HepG2 (cell line): ENCODE data around the gene KCNK6. TPM values are rescaled to one million over a fixed set of nuclear protein-coding genes. Genes with fewer than 3 reads are reported as not detected.

Experiments
- CCDC6 ChIP-seq: sonication (generic); formaldehyde crosslinking; IDR thresholded peaks from 2 replicates; pipeline ENCODE4 v1.8.1; 2022; ENCODE audit warnings: mild to moderate bottlenecking, missing genetic modification reagents, moderate library complexity
- CHD4 ChIP-seq: fragments of 200-600 bp; sonication (generic); IDR thresholded peaks from 2 replicates; pipeline ENCODE4 v1.7.0; 2017; ENCODE audit warnings: mild to moderate bottlenecking, low read length, borderline replicate concordance
- HINFP ChIP-seq: sonication (generic); formaldehyde crosslinking; IDR thresholded peaks from 2 replicates; pipeline ENCODE4 v1.4.0; 2020; ENCODE audit warnings: low read depth, mild to moderate bottlenecking, missing genetic modification reagents
- SRSF1 ChIP-seq: fragments of 200-400 bp; formaldehyde crosslinking; optimal IDR thresholded peaks from 2 replicates; pipeline ENCODE3; 2017; ENCODE audit warnings: mild to moderate bottlenecking, low read depth, low read length, moderate library complexity
- ZBED4 ChIP-seq: sonication (generic); formaldehyde crosslinking; IDR thresholded peaks from 2 replicates; pipeline ENCODE4 v1.4.0; 2020; ENCODE audit warnings: missing genetic modification reagents, borderline replicate concordance
- ZBTB42 ChIP-seq: sonication (generic); formaldehyde crosslinking; IDR thresholded peaks from 2 replicates; pipeline ENCODE4 v1.5.0; 2020; ENCODE audit warnings: mild to moderate bottlenecking, missing genetic modification reagents
- ZNF329 ChIP-seq: sonication (generic); formaldehyde crosslinking; IDR thresholded peaks from 2 replicates; pipeline ENCODE4 v1.9.0; 2021; ENCODE audit warnings: low read depth, mild to moderate bottlenecking, missing genetic modification reagents
- ZNF33B ChIP-seq: sonication (generic); formaldehyde crosslinking; IDR thresholded peaks from 2 replicates; pipeline ENCODE4 v1.5.1; 2020; ENCODE audit warnings: mild to moderate bottlenecking, missing genetic modification reagents
- ZNF512B ChIP-seq: sonication (generic); formaldehyde crosslinking; IDR thresholded peaks from 2 replicates; pipeline ENCODE4 v1.5.1; 2020; ENCODE audit warnings: missing genetic modification reagents, mild to moderate bottlenecking, borderline replicate concordance
- ZNF556 ChIP-seq: sonication (generic); formaldehyde crosslinking; IDR thresholded peaks from 2 replicates; pipeline ENCODE4 v1.4.0; 2020; ENCODE audit warnings: mild to moderate bottlenecking, missing genetic modification reagents, borderline replicate concordance
- ZNF691 ChIP-seq: sonication (generic); formaldehyde crosslinking; IDR thresholded peaks from 2 replicates; pipeline ENCODE4 v1.4.0; 2020; ENCODE audit warnings: missing genetic modification reagents, low read depth, mild to moderate bottlenecking, borderline replicate concordance
- ZSCAN21 ChIP-seq: sonication (generic); formaldehyde crosslinking; IDR thresholded peaks from 2 replicates; pipeline ENCODE4 v1.8.0; 2022; ENCODE audit warnings: mild to moderate bottlenecking, missing genetic modification reagents, moderate library complexity, borderline replicate concordance
- ZSCAN29 ChIP-seq: sonication (generic); formaldehyde crosslinking; conservative IDR thresholded peaks from 2 replicates; pipeline ENCODE4 v1.4.0; 2020; ENCODE audit warnings: mild to moderate bottlenecking, missing genetic modification reagents
- polyA plus RNA-seq, 8 experiments: library from polyadenylated mRNA; depleted of rRNA in 3 of 8; stranded (reverse) in 7 of 8; unstranded in 1 of 8; fragments of >200 nt; fragmentation: Illumina TruSeq in 4 of 8; extraction: Trizol in 4 of 8; gene quantifications; 2 replicates each; pipeline versions ENCODE4 v1.2.1 to v1.2.3, GENCODE V29; 2011 to 2016; ENCODE audit warnings: low read depth in 4 of 8, missing spikeins in 1 of 8, mixed read lengths in 1 of 8; ENCODE audit not compliant: insufficient read depth in 1 of 8
- total RNA-seq, 5 experiments: library from RNA; depleted of rRNA; stranded (reverse); fragments of >200 nt; fragmentation: Illumina TruSeq; extraction: Trizol; gene quantifications; 2 replicates each; pipeline ENCODE4 v1.2.3, GENCODE V29; 2016; ENCODE audit warnings: low read depth in 1 of 5

The KCNK6 gene
- total and polyA plus RNA-seq, 2 of the 13 experiments (the other 11 are each of a cell fraction or from before 2014, with no cell fraction given), result 0.03 TPM; not detected in 1

- TF ChIP-seq CHD4 (no peak), ZNF33B (no peak), ZBED4 (CRISPR knock-in tag) (no peak), ZSCAN29 (CRISPR knock-in tag) (0 out of 2 replicates have a peak, but pooled peaks have one; percentile 2), ZSCAN21 (CRISPR knock-in tag) (0 out of 2 replicates have a peak, but pooled peaks have one; percentile 22), HINFP (CRISPR knock-in tag) (peak; percentile 3; the same call in 1 of the 2 replicates), ZNF691 (0 out of 2 replicates have a peak, but pooled peaks have one; percentile 1), ZBTB42 (CRISPR knock-in tag) (0 out of 2 replicates have a peak, but pooled peaks have one; percentile 10), SRSF1 (peak; percentile 20), ZNF556 (CRISPR knock-in tag) (0 out of 2 replicates have a peak, but pooled peaks have one; percentile 21), ZNF512B (no peak), CCDC6 (CRISPR knock-in tag) (0 out of 2 replicates have a peak, but pooled peaks have one; percentile 7), ZNF329 (peak; percentile 29; the same call in 1 of the 2 replicates)
Observed at GRCh38 chr19:38375098-38375493, 55.5 kb downstream of the KCNK6 start (continued).
